Ishikawa (cell line): Measurements from ENCODE around the gene KLHL14.
A peak's percentile ranks its signal among the peaks of the same experiment; 100 is the strongest.

Experiments used
- CEBPB ChIP-seq: IDR thresholded peaks from 2 replicates; pipeline ENCODE4 v1.6.1; 2012
- CREB1 ChIP-seq: IDR thresholded peaks from 2 replicates; pipeline ENCODE4 v1.6.1; 2012; ENCODE audit warnings: low read depth
- EGR1 ChIP-seq: IDR thresholded peaks from 2 replicates; pipeline ENCODE4 v1.6.1; 2012
- EP300 ChIP-seq: IDR thresholded peaks from 2 replicates; pipeline ENCODE4 v1.6.1; 2012; ENCODE audit warnings: borderline replicate concordance
- FOXM1 ChIP-seq: IDR thresholded peaks from 2 replicates; pipeline ENCODE4 v1.6.1; 2012; ENCODE audit warnings: low read depth, borderline replicate concordance
- MAX ChIP-seq: IDR thresholded peaks from 2 replicates; pipeline ENCODE4 v1.6.1; 2012
- NFIC ChIP-seq: IDR thresholded peaks from 2 replicates; pipeline ENCODE4 v1.6.1; 2012
- RAD21 ChIP-seq: IDR thresholded peaks from 2 replicates; pipeline ENCODE4 v1.6.1; 2012; ENCODE audit warnings: low read depth
- REST ChIP-seq: IDR thresholded peaks from 2 replicates; pipeline ENCODE4 v1.6.1; 2012; ENCODE audit warnings: low read depth, mild to moderate bottlenecking
- TAF1 ChIP-seq: IDR thresholded peaks from 2 replicates; pipeline ENCODE4 v1.6.1; 2012; ENCODE audit warnings: low read depth, mild to moderate bottlenecking
- TCF12 ChIP-seq: IDR thresholded peaks from 2 replicates; pipeline ENCODE4 v1.6.1; 2012; ENCODE audit warnings: low read depth
- TEAD4 ChIP-seq: IDR thresholded peaks from 2 replicates; pipeline ENCODE4 v1.6.1; 2012
- USF1 ChIP-seq: IDR thresholded peaks from 2 replicates; pipeline ENCODE4 v1.6.1; 2012
- YY1 ChIP-seq: IDR thresholded peaks from 2 replicates; pipeline ENCODE4 v1.6.1; 2012; ENCODE audit warnings: low read depth
- ZBTB7A ChIP-seq: IDR thresholded peaks from 2 replicates; pipeline ENCODE4 v1.6.1; 2012; ENCODE audit warnings: low read depth

Gene KLHL14

GRCh38 chr18:32770666-32771168, 2.1 kb downstream of the KLHL14 start:
- no peak for TF ChIP-seq FOXM1
- no peak; the same call in 1 of the 2 replicates for TF ChIP-seq TCF12
- TF ChIP-seq NFIC: no peak
- TF ChIP-seq EP300: no peak
- no peak for TF ChIP-seq EGR1
- TF ChIP-seq CREB1: no peak
- TF ChIP-seq ZBTB7A: no peak
- TF ChIP-seq REST: no peak
- no peak for TF ChIP-seq CEBPB
- no peak for TF ChIP-seq TEAD4

- TF ChIP-seq YY1: no peak
- TF ChIP-seq CREB1: no peak
- TF ChIP-seq EGR1: no peak
Measured at GRCh38 chr18:32770054-32770665, 2.7 kb downstream of the KLHL14 start.

- TF ChIP-seq USF1 (no peak), ZBTB7A (no peak), MAX (no peak), RAD21 (no peak), TAF1 (no peak), CEBPB (no peak), EGR1 (no peak), NFIC (peak; percentile 82), EP300 (0 out of 2 replicates have a peak, but pooled peaks have one; percentile 9), CREB1 (no peak), TCF12 (peak; percentile 30; the same call in 1 of the 2 replicates), YY1 (no peak), REST (no peak), FOXM1 (no peak), TEAD4 (no peak)
Measured at GRCh38 chr18:32769586-32770053, 3.2 kb downstream of the KLHL14 start.

- TF ChIP-seq FOXM1 (no peak), RAD21 (no peak), NFIC (no peak), REST (no peak), CEBPB (no peak), TAF1 (no peak), ZBTB7A (no peak), EP300 (no peak), TEAD4 (no peak), MAX (no peak), YY1 (no peak), TCF12 (no peak), USF1 (no peak), EGR1 (no peak)
Measured at GRCh38 chr18:32769071-32769585, 3.7 kb downstream of the KLHL14 start.
